Measurements from ENCODE around the gene JAZF1.

The JAZF1 gene

DNA sequence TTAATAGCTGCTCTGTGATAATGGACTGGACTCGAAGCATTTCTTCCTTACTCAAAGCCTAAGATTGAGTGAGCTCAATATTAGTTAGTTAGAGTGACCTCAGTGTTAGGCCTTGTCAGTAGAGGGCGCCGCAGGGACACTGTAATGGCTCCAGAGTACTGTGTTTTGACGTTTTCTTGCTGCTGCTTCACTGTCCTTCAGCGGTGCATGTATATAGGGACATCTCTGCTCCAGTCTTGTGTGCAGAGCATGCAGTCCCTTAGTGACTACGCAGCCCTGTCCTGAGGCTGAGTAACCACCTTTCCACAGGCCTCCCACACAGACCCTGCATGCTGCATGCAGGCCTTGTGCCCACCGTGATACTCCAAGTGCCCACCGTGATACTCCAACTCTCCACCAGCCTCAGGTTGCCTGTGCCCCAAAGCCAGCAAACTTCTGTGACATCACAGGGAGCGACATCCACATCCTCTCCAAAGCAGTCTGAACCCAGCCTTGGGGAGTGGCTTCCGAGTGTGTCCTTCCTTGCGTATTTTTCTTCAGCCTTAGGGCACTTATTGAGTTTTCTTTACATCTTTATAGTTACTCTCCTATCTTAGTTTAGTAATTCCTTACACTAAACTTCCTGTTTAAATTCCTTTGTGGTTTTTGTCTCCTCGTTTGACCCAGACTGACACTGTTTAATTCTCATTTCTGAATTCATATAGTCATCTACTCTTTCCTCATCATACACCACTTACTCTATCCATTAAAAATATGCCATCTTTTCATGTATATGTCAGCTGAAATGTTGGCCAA is 118.2 kb downstream of the JAZF1 start:
- H3K27ac Mint-ChIP-seq: no peak overlapping the region
- H3K27me3 Mint-ChIP-seq: no peaks in the 10 kb centered on the region
- peaks cover 5% of the 10 kb centered on the region for H3K36me3 Mint-ChIP-seq (ENCODE audit: low read depth)
- H3K4me3 Mint-ChIP-seq: no peak overlapping the region
- H3K4me1 Mint-ChIP-seq (ENCODE audit: low read depth): peaks cover 19% of the 10 kb centered on the region
- H3K9me3 Mint-ChIP-seq: no peaks in the 10 kb centered on the region

DNA sequence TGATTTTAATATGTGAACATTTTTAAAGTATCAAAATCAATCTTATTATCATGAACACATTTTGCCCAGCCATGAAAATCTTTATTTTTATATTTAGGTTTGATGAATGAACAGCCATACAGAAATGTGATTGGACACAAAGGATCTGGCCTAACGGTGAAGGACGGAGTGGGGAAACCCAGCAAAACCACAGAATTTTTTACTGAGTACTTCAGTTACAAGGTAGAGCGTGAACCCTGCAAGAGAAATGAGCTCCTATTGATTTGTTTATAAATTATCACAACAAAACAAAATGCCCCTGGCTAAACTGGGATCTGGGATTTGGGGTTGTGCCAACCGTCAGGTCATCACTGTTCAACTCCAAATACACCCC is 118.8 kb downstream of the JAZF1 start:
- Mint-ChIP-seq H3K4me3 (no peak overlapping the region), H3K9me3 (no peaks in the 10 kb centered on the region), H3K36me3 (ENCODE audit: low read depth) (peaks cover 5% of the 10 kb centered on the region), H3K27ac (no peak overlapping the region), H3K27me3 (no peaks in the 10 kb centered on the region), H3K4me1 (ENCODE audit: low read depth) (peaks cover 19% of the 10 kb centered on the region)

DNA sequence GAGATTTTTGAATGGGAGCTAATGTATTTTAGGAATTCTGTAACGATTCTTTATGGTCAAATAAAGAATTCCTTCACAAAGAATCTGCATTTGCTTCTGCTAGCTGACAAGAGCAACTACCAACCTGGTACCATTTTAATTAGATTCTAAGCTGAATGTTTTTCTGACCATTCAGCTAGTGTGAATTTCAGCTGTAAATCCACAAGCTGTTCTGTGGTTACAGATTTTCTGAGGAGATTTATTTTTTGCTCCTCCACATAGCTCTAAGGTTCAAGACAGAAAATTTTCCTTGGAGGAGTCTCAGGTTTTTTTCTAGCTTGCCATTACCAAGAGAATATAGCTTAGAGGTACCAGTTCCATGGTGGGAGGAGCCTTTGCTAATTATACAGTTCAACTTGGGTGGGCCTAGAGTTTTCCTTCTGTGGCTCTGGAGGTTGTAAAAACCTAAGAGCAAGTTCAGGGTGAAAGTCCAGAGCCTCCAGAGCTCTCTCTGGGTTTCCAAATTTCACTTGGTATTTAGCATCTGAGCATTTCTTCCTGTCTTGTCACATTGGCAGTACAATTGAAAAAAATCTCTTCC is 120.1 kb downstream of the JAZF1 start:
- peaks cover 19% of the 10 kb centered on the region for H3K4me1 Mint-ChIP-seq (ENCODE audit: low read depth)
- no peaks in the 10 kb centered on the region for H3K9me3 Mint-ChIP-seq
- H3K27ac Mint-ChIP-seq: no peak overlapping the region
- peaks cover 5% of the 10 kb centered on the region for H3K36me3 Mint-ChIP-seq (ENCODE audit: low read depth)
- H3K27me3 Mint-ChIP-seq: no peaks in the 10 kb centered on the region
- H3K4me3 Mint-ChIP-seq: no peak overlapping the region

DNA sequence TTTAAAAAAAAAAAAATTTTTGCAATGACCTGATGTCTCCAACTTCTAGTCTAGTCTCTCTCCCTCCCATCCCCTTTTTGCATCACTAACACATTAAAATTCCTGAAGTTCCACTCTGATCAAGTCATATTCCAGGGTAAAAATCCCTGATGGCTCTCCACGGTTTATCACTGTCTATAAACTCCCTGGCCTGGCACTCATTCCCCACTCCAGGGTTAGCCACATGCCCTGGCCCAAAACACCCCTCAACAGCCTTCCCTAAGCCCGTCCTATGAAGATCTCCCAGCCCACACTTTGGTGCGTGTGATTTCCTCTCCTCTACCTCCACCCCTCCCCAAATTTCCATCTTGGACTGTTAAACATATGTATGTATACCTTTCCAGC is 125.4 kb downstream of the JAZF1 start:
- no peaks in the 10 kb centered on the region for H3K9me3 Mint-ChIP-seq
- no peak overlapping the region for H3K27ac Mint-ChIP-seq
- peaks cover 12% of the 10 kb centered on the region for H3K4me1 Mint-ChIP-seq (ENCODE audit: low read depth)
- no peaks in the 10 kb centered on the region for H3K27me3 Mint-ChIP-seq
- peaks cover 4% of the 10 kb centered on the region for H3K36me3 Mint-ChIP-seq (ENCODE audit: low read depth)
- H3K4me3 Mint-ChIP-seq: no peak overlapping the region

DNA sequence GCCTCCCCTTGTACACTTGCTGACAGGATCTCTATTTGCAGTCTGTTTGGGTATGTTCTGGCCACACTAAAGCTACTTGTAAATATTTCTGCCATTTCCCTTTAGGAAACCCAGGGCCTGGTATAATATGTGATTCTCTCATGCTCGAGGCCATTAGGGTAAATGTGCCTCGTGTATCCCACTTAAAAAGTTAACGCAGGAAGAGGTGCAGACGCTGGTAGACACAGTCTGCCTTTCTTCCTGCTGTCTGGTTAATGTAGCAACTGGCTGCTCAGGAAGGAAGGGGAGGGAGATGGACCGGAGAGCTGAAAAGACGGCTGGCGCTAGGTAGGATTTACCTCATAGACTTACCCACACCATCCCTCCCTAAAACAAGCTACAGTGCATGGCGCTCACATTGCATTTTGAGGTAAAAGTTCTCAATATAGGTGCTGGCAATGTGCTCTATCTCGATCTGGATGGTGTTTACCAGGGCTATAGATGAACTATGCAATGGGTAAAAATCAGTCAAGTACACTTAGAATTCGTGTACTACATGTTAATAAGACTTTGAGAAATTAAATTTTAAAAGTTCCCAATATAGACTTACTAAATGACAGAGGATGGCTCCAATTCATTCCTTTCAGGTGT is 125.9 kb downstream of the JAZF1 start:
- peaks cover 4% of the 10 kb centered on the region for H3K36me3 Mint-ChIP-seq (ENCODE audit: low read depth)

DNA sequence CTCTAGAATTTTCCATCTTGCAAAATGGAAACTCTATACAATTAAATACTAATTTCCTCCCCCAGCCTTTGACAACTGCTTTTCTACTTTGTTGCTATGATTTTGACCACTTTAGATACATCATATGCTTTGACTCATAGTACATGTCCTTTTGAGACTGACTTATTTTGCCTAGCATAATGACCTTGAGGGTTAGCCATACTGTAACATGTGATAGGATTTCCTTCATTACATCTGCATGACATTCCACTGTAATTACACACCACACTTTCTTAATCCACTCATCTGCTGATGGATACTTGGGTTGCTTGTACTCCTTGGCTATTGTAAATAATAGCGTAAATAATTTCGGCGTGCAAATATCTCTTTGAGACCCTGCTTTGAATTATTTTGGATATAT is 127.7 kb downstream of the JAZF1 start:
- no peak overlapping the region for H3K27ac Mint-ChIP-seq
- H3K27me3 Mint-ChIP-seq: peaks cover under 1% of the 10 kb centered on the region
- no peak overlapping the region for H3K4me3 Mint-ChIP-seq
- H3K4me1 Mint-ChIP-seq (ENCODE audit: low read depth): peaks cover 12% of the 10 kb centered on the region
- H3K9me3 Mint-ChIP-seq: no peaks in the 10 kb centered on the region
- peaks cover 4% of the 10 kb centered on the region for H3K36me3 Mint-ChIP-seq (ENCODE audit: low read depth)

More for the DNA sequence above, 125.9 kb downstream of the JAZF1 start:
- no peaks in the 10 kb centered on the region for H3K9me3 Mint-ChIP-seq
- H3K4me3 Mint-ChIP-seq: no peak overlapping the region
- no peaks in the 10 kb centered on the region for H3K27me3 Mint-ChIP-seq
- H3K27ac Mint-ChIP-seq: no peak overlapping the region
- H3K4me1 Mint-ChIP-seq (ENCODE audit: low read depth): peaks cover 12% of the 10 kb centered on the region

DNA sequence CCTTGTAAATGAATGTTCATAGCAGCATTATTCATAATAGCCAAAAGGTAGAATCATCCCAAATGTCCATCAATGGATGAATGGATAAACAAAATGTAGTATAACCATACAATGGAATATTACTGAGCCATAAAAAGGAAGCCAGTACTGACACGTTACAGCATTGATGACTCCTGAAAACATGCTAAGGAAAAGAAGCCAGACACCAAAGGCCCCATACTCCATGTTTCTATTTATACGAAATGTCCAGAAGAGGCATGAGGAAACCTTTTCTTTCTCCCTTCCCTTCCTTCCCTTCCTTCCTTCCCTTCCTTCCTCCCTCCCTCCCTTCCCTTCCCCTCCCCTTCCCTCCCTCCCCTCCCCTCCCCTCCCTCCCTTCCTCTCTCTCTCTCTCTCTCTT is 131.9 kb downstream of the JAZF1 start:
- no peak overlapping the region for H3K4me3 Mint-ChIP-seq

DNA sequence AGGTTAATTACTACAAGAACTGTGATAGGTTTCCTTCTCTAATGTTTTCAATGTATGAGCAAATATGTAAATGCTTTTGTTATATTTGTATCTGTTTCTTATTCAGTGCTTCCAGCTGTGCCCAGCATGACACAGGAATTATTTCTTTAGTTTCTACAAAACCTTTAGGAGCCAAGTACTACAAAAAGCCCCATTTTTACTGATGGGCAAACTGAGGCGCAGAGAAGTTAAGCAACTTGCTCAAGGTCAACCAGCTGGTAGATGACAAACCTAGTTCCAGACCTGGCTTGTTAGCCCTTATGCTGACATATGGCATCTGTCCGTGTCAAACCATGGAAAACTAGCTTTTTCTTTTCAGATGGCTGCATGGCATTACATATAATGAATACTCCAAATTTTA is 134.6 kb downstream of the JAZF1 start:
- H3K27ac Mint-ChIP-seq: no peak overlapping the region
- H3K9me3 Mint-ChIP-seq: no peaks in the 10 kb centered on the region
- H3K4me1 Mint-ChIP-seq (ENCODE audit: low read depth): peaks cover 11% of the 10 kb centered on the region
- H3K36me3 Mint-ChIP-seq (ENCODE audit: low read depth): peaks cover 13% of the 10 kb centered on the region
- H3K4me3 Mint-ChIP-seq: no peak overlapping the region
- H3K27me3 Mint-ChIP-seq: peaks cover 4% of the 10 kb centered on the region

More for the DNA sequence above, 131.9 kb downstream of the JAZF1 start:
- Mint-ChIP-seq H3K27ac (no peak overlapping the region), H3K36me3 (ENCODE audit: low read depth) (peaks cover 5% of the 10 kb centered on the region), H3K27me3 (peaks cover 4% of the 10 kb centered on the region), H3K4me1 (ENCODE audit: low read depth) (peaks cover 9% of the 10 kb centered on the region), H3K9me3 (no peaks in the 10 kb centered on the region)

DNA sequence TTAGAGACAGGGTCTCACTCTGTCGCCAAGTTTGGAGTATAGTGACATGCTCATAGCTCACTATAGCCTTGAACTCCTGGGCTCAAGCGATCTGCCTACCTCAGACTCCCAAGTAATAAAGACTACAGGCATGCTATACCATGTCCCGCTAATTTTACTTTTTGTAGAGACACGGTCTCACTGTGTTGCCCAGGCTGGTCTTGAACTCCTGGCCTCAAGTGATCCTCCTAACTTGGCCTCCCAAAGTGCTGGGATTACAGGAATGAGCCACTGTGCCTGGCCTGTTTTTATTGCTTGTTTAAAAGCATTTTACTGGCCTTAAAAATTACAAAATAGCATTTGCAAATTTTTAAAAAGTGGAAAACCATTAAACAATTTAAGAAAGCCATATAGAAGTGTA is 135.0 kb downstream of the JAZF1 start:
- Mint-ChIP-seq H3K27ac (no peak overlapping the region), H3K4me1 (ENCODE audit: low read depth) (peaks cover 11% of the 10 kb centered on the region), H3K27me3 (peaks cover 4% of the 10 kb centered on the region), H3K4me3 (no peak overlapping the region), H3K9me3 (no peaks in the 10 kb centered on the region), H3K36me3 (ENCODE audit: low read depth) (peaks cover 13% of the 10 kb centered on the region)

DNA sequence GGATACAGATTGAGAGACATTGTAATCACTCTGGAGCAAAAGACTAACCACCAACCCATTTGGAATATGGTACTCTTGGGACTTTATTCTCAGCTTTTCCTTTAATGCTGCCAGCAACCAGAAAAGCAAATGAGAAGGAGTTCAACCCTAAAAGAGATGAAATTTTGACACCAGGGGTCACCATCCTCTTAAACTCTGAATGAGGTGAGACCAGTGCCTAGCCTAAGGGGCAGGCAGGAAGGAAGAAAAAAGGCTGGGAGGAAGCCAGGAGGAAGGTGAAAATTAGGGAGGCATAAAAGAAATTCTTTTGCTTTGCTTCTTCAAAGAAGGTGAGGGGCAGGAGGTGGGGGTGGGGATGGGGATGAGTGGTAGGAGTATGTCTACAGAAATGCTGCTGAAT is 135.8 kb downstream of the JAZF1 start:
- Mint-ChIP-seq H3K4me1 (ENCODE audit: low read depth) (peaks cover 16% of the 10 kb centered on the region), H3K27ac (no peak overlapping the region), H3K27me3 (peaks cover 4% of the 10 kb centered on the region)

DNA sequence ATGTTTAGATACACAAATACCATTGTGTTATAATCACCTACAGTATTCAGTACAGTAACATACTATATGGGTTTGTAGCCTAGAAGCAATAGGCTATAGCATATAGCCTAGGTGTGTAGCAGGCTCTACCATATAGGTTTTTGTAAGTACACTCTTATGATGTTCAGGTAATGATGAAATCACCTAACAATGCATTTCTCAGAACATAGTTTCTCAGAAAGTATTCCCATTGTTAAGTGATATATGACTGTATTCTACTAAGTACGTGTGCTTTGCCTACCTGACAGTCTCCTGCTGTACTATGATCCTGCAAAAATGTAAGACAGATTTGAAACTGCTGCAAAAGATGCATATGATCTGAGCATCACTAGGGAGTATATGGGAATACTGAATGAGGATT is 137.9 kb downstream of the JAZF1 start:
- Mint-ChIP-seq H3K4me1 (ENCODE audit: low read depth) (peaks cover 21% of the 10 kb centered on the region), H3K27me3 (peaks cover 5% of the 10 kb centered on the region), H3K4me3 (no peak overlapping the region), H3K9me3 (no peaks in the 10 kb centered on the region), H3K36me3 (ENCODE audit: low read depth) (peaks cover 13% of the 10 kb centered on the region), H3K27ac (no peak overlapping the region)

More for the DNA sequence above, 135.8 kb downstream of the JAZF1 start:
- Mint-ChIP-seq H3K4me3 (no peak overlapping the region), H3K36me3 (ENCODE audit: low read depth) (peaks cover 13% of the 10 kb centered on the region), H3K9me3 (no peaks in the 10 kb centered on the region)

DNA sequence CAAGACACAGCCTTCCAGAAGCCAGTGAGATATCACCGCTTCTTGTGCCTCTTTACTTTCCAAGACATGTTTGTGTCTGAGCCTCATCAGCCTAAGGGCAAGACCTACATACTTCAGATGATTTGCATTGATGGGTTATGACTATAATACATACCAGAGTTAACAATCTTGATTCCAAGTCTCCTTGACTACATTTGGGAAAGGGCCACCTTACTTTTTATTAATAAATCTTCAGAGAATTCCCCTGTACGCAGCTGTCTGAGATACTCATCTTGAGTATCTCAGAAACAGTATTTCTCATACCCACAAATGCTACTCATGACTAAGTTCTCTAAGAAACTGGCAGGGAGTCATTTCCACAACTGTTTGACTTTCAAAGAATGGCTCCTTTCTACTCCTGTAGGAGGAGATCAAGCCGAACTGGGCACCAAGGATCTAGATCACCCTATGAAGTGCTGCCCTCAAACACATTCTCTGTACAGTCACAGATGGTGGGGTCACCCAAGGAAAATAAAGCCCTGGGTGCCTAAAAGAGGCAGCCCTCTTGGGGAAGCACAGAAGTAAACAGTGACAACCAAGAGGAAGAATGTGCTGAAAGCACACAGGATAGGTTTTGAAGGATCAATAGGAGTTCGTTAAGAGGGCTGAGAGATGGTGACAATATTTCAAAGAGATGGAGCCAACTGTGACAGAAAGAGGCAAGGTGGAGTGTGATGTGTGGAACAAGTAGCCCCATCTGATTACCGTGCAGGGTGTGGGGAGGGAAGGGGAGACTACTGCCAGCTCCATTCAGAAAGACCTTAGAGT is 138.9 kb downstream of the JAZF1 start:
- Mint-ChIP-seq H3K4me1 (ENCODE audit: low read depth) (peaks cover 31% of the 10 kb centered on the region), H3K27ac (peak overlapping the region; percentile 57), H3K9me3 (no peaks in the 10 kb centered on the region), H3K4me3 (no peak overlapping the region), H3K36me3 (ENCODE audit: low read depth) (peaks cover 13% of the 10 kb centered on the region), H3K27me3 (peaks cover 4% of the 10 kb centered on the region)

DNA sequence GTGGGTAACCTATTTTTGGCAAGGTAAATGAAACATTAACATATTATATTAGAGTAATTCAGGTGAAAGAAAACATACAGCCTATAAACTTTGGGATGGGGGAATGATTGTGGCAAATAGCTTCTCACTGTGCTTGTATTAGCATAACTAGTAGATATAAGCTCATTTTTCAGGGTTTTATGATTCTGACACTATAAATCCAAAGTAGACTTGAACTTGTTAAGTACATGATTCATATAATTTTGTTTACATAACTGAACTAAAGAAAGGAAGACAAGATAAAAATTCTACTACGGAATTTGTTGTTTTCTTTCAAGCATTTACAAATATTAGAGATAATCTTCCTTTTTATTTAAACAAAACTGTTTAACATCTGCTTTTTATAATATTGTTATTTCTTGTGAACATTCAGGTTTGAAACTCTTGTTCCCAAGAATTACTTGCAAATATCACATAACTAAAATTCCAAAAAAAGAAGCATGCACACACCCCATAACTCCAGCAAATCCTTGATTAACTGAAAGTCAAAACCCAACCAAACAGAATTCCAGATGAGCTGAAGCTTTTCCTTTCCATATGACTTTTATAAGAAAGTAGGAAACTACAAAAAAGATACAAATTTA is 142.3 kb downstream of the JAZF1 start:
- no peak overlapping the region for H3K27ac Mint-ChIP-seq
- peaks cover 44% of the 10 kb centered on the region for H3K4me1 Mint-ChIP-seq (ENCODE audit: low read depth)
- H3K36me3 Mint-ChIP-seq (ENCODE audit: low read depth): peaks cover 7% of the 10 kb centered on the region
- no peak overlapping the region for H3K4me3 Mint-ChIP-seq
- H3K9me3 Mint-ChIP-seq: no peaks in the 10 kb centered on the region
- peaks cover 4% of the 10 kb centered on the region for H3K27me3 Mint-ChIP-seq

DNA sequence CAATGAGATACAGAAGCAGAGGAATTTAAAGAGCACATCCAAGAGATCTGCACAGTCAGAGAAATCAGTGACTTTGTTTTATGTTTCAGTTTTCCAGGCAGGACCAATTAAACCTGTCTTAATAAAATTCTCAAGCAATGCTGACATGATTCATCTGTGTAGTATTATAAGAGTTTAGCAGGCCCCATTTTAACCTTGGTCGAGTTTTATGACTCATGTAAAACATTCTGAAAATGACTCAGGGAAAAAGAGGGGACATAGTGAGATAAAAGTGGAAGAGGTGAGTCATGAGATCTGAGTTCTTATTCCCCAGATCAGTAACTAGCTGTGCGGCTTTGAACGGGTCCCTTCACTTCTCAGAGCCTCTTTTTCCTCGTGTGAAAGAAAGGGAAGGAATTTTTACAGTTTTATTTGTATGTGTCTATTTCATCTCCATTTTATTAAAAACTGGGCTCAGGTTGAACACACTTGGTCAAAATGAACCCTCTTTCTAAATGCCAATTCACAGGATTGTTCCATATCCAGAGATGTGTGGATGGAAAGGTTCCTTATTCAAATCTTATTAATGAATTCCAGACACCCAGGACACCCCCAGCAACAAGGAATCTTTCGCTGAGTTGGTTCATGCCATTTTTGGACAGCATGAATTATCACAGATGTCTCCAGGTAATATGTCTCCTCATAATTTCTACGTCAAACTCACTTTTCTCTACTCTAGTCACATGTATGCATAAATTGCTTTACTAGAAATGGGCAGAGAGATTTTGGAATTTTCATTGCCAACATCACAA is 143.2 kb downstream of the JAZF1 start:
- Mint-ChIP-seq H3K27me3 (peaks cover 4% of the 10 kb centered on the region), H3K27ac (peak overlapping the region; percentile 69), H3K4me1 (ENCODE audit: low read depth) (peaks cover 44% of the 10 kb centered on the region), H3K9me3 (no peaks in the 10 kb centered on the region), H3K4me3 (peak overlapping the region; percentile 36), H3K36me3 (ENCODE audit: low read depth) (peaks cover 6% of the 10 kb centered on the region)

Data from stimulated activated naive CD8-positive, alpha-beta T cell treated with anti-CD3 and anti-CD28 coated beads, Interleukin-15, Interleukin-2, amounts not matched to agents 100 ng/mL and 50 ng/mL, for 24 hours (primary cell).